Activated T-cell treated with anti-CD3 and anti-CD28 coated beads for 1 hour (primary cell): ENCODE results near the gene PPP1R2B.

ENCODE experiments used
- DNase-seq: peaks from one replicate; pipeline ENCODE4 v3.0.0-alpha.2; 2020; ENCODE audit warnings: low read depth

PPP1R2B gene

GRCh38 chr5:156879665-156880285, 29.7 kb downstream of the PPP1R2B start:
- DNase-seq = no peak

- no peak for DNase-seq
These were observed 33.3 kb downstream of the PPP1R2B start for GRCh38 chr5:156883316-156883875.

GRCh38 chr5:156888520-156888919, 38.4 kb downstream of the PPP1R2B start:
- DNase-seq = no peak

- DNase-seq = no peak
These were observed 42.1 kb downstream of the PPP1R2B start for GRCh38 chr5:156892223-156892622.

GRCh38 chr5:156892864-156893263, 42.8 kb downstream of the PPP1R2B start:
- no peak for DNase-seq

- DNase-seq = no peak
These were observed 43.4 kb downstream of the PPP1R2B start for GRCh38 chr5:156893517-156893916.

- no peak for DNase-seq
These were observed 46.5 kb downstream of the PPP1R2B start for GRCh38 chr5:156896546-156896945.
